Stimulated activated naive CD4-positive, alpha-beta T cell (primary cell): ENCODE measurements around the gene ITPRIP.

Experiments
- DNase-seq, 6 experiments: peaks; one replicate each; lab custom pipeline; 2025; lab: John Stamatoyannopoulos, UW

The ITPRIP gene

DNA sequence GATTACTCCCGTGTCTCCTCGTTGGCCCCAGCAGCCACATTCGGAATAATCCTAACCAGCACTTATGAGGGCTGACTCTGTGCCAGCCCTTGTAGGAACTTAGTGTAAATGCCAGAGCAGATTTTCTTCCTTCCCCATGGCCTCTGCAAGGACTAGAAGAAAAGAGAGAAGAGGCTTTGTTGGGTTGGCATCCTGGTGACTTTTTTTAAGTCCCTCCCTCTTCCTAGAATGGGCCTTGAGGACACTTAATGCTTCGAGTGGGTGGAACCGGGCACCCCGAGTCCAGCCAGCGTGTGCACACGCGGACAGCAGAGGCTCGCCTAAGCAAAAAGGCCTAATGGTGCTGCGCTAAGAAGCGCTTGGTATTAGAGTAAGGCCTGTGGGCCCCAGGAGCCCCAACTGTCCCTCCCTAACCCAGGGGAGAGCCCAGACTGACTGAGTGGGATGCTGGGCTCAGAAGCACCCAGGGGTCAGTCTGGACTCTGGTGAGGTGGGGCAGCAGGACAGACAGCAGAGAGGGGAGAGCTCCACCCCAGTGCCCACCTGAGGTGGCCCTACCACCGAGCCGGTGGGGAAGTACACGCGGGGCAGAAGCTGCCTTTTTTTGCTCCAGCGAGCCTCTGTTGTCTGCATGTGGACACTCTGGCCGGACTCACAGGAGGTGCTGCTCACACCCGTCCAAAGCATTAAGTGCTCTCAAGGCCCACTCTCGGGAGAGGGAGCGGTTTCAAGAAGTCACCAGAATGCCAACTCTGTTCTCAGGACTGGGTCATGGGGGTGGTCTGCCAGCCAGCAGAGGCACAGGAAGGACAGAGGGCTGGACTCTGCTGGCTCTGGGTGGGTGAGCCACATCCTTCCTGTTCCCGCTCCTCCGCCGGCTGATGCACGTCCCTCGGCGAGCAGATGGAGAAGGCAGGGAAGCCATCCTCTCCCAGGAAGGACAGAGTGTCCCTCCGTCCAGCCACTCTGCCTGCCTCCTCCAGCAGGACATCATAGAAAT, 12.5 kb downstream of the ITPRIP start:
- no peak for DNase-seq

DNA sequence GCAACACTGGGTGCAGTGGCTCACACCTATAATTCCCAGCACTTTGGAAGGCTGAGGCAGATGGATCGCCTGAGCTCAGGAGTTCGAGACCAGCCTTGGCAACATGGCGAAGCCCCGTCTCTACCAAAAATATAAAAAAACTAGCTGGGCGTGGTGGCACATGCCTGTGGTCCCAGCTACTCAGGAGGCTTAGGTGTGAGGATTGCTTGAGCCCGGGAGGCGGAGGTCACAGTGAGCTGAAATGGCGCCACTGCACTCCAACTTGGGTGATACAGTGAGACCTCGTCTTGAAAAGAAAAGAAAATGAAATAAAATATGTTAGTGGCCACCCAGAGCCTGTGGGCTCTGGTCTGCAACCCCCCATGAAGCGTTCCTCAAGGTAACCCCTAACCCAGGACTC, 13.3 kb downstream of the ITPRIP start:
- no peak for DNase-seq

DNA sequence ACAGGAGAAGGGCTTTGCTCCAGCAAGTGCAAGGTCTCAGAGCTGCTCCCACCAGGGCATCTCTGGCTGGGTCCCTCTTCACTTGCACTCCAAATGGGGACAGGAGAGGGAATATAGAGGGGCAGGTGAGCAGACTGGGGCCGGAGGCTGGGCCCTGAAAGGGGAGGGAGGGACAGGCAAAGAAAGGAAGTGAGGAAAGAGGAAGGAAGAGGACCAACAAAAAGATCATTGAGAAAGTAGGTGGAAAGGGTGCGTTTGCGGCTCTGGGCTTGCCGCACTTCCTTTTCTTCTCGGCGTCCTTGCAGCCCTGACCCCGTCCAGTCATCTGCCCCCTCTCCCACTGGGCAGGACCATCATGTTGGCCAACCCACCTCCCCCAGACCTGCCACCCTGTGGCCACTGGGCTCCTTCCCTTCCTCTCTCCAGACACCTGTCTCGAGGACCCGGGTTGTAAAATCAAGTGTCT, 14.0 kb downstream of the ITPRIP start:
- peak in 1 of 6 experiments; percentile 8 for DNase-seq

DNA sequence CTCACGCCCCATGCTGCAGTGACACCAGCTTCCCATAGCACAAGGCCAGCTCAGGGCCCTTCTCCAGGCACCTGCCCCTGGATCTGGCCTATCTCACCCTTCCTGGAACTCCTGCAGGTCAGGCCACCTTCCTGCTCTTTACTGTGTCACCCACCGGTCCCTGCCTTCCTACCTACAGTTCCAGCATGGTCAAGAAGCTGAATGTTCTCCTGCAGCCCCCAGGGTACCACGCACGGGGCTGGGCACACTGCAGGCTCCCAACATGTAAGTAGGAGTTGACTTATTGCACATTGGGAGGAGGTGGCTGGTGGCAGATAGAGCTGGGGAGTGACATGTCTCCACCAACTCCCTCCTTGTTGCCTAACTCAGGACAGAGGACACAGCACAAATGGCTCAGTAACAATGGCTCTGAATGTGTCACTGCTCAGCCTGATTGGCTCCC, 14.5 kb downstream of the ITPRIP start:
- no peak for DNase-seq

DNA sequence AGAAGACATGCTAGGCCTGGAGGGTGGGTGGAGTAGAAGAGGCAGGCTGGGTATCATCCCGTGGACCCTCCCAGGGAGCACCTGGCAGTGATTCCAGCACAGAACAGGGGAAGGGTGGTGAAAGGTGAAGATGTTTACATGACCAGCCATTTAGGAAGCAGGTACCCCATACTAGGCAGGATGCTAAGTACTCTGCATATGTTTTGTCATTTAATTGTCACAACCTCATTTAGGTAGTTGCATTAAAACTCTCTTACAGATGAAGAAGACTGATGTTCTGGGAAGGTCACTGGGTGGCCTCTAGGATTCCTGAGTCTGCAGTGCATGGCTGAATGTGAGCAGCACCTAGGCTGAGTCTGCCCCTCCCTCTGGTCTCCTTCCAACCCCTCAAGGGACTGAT, 15.2 kb downstream of the ITPRIP start:
- DNase-seq = no peak

DNA sequence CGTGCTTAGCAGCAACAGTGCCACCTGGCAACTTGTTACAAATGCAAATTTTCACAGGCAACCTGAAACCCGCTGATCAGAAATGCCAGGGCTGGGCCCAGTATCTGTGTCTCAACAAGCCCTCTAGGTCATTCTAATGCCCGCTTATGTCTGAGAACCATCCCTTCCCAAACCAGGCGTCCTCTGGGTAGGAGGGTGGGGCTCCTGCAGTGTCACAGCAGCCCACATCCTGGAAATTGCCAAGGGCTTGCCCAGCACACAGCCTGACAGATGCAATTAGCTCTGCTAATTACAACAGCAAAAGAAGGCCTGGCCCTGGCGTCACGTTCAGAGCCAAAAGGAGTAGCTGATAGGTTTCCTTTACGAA, 15.9 kb downstream of the ITPRIP start:
- peak in 2 of 6 experiments; percentile 14 to 43 for DNase-seq

DNA sequence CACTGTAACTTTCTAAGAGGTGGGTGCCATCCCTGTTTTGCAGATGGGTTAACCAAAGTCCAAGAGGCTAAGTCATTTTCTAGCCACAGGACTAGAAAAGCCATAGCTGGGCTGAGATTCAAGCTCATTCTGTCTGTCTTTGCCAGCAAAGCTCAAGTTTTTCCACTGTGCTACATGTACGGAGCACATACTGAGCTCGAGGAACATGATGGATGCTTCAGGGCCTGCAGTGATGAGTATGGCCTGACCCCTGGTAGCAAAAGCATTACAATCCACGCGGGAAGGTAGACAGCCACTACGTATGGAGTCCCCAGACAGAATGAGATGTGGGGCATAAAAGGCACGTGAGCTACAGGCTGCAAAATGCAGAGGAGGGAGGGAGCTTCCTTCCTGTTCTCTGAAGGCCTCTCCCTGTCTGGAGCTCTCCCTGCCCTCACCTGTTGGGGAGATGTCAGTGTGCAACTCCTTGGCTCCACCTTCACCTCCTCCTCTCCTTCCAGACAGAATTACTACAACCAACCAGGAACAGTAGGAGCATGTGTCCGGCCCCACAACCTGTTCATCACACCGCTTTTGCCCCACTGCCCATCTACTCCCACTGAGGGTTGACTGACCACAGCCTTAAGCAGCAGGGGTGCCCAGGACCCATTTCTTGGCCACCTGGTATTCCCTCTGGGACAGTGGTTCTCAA, 16.4 kb downstream of the ITPRIP start:
- peak in 3 of 6 experiments; percentile 12 to 34 (median 18) for DNase-seq

DNA sequence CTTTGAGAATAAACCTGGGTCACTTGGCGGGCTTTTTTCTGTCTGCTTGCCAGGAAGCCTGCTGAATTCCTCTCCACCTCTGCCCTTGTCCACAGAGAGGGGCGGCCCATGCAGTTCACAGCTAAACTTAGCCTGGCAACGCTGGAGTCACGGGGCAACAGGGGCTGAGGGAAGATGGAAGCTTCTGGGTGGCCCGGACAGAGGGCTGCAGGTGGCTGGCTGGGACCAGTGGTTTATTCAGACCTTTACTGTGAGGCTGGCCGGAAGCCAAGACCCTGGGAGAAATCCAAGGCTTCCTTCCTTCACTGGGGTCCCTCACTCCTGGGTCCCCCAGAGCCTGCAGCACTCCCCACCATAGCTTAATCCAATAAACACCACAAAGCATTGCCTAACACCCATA, 17.0 kb downstream of the ITPRIP start:
- no peak for DNase-seq

DNA sequence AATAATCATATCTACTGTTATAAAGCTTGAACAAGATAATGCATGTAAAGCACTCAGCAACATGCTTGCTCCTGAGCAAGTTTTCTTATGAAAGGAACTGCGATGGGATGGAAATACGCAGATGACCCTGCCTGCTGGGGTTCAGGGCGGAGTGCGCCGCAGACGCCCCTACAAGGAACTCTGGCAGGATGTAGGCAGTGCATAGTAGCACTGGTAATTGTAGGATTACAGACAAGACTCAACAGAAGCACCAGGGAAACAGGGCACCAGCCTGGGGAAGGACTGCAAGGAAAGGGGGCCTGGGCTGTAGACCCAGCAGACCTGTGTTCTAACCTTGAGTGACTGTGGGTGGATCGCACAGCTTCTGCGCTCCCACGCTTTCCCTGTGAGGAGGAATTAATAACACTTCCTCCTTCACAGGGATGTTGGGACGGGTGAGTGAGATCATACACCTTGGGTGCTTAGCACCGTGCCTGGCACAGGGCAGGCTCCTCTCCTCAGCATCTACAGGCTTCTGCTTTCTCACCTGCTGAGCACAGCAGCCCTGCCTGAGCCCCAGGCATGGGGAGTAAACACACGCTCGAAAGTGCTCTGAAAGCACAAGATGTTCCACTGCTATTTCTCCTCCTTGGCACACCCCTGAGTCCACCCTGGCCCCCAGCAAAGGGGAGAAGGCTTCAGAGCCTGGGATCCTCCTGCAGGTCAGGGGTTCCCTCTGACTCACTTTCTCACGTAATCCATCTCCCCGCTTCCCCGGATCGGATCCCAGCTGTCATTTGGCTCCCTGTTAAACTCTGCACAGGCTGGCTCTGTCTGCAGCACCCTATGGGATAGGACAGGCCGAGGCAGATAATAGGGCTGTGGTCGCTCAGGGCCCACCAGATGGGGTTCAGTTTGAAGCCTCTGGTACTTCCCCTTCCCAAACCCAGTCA, 19.2 kb downstream of the ITPRIP start:
- DNase-seq = no peak

DNA sequence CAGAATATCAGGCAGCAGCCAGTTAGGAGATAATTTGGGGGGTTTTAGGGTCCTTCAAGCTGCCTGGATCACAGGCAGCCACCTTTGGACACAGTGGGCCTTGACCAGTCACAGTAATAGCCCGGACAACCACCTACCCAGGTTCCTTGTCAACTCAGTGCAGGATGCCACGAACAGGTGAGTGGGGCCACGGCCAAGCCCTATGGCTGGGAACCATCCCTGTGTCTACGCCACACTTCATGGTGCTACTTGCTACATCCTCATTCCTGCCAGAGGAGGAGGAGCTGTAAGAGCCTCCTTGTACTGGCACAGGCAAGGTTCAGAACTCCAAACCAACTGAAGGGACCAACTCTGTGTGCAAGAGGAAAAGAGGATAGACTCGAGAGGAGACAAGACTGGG, 19.9 kb downstream of the ITPRIP start:
- no peak for DNase-seq

DNA sequence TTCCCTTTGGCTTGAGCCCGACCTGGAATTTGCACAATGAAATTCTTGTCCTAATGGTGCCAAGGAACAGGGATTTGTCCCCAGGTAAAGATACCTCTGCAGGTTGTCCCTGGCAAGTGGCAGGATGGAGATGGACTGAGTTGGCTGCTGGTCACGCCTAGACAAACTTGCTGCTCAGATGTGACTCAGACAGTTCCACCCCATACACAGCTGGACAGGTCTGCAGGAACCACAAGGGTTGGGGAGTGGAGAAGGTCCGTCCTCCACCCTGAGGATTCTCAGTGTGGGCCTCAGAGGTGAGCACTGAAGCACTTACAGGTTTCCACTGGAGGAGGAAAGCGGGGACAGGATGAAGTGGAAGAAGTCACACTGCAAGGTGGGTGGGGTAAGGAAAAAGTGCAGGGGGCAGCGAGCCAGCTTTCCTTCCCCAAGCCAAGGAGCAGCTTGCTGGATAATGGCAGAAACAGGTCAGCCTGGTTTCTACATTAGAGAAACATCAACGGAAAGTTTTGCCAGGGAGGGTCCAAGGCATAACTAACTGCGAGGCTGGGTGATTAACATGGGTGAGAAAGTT, 20.5 kb downstream of the ITPRIP start:
- DNase-seq = no peak

DNA sequence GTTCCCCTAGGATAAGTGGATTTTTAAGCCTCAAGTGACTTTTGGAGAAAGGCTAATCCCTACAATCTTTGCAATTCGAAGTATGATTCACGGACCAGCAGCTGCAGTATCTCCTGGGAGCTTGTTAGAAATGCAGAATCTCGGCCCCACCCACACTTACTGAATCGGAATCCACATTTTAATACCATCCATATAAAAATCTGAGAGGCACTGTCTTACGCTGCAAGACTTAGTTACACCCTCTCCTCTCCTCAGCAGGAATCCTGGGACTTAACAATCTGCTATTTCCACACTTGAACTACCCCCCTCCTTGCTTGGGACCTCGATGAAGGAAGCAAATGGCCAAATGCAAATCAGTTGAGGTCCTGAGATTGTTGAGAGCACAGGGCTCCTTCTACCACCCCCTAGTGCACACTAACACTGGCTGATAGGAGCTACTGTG, 21.0 kb downstream of the ITPRIP start:
- DNase-seq = no peak

DNA sequence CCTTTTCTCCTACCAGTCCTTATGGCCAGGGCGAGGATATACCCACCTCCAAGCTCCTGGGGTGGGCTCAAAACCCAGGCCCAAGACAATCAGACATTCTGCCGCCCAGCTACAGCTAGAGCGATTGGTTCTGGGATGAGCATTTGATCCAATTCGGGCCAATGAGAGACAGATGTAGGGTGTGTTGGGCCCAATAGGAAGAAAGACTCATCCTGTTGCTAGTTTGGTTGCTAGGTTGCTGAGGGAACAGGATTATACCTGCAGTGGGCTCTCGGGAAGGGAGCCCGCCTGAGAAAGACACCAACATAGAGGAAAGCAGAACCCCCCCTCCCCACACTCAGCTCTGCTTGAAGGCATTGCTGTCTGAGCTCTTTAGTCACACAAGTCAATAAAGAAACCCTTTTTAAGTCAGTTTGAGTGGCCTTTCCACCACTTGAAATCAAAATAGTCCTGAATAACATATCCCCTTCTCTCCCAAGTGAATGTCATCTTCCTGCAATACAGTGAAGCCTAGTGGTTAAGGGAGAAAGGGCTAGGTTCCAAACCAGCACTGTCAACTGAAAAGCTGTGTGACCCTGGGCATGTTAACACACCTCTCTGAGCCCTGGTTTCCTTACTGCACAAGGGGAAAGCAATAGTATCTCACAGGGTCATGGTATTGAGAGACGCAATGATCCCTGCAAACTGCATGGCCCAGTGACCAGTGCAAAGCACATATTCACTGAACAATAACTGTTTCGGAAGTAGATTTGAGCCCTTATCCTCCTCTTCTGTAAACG, 21.8 kb downstream of the ITPRIP start:
- DNase-seq = no peak

DNA sequence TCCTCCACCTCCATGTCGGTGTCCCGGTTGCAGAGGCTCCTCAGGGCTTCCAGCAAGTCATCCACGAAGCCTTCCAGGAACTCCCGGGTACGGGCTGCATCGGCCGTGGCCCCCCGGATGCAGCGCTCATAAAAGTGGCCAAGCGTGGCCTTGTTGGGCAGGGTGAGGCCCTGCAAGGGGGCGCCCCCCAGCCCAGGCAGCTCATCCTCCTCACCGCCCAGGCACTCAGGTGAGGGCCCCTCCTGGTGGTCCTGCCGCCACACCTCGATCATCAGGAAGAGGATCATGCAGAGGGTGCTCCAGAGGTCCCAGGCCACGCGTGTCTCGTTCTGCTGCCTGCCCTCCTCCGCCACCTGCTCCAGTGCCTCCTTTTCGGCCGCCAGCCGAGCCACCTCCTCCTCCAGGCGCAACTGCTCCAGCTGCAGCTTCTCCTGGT, 22.8 kb downstream of the ITPRIP start:
- no peak for DNase-seq

DNA sequence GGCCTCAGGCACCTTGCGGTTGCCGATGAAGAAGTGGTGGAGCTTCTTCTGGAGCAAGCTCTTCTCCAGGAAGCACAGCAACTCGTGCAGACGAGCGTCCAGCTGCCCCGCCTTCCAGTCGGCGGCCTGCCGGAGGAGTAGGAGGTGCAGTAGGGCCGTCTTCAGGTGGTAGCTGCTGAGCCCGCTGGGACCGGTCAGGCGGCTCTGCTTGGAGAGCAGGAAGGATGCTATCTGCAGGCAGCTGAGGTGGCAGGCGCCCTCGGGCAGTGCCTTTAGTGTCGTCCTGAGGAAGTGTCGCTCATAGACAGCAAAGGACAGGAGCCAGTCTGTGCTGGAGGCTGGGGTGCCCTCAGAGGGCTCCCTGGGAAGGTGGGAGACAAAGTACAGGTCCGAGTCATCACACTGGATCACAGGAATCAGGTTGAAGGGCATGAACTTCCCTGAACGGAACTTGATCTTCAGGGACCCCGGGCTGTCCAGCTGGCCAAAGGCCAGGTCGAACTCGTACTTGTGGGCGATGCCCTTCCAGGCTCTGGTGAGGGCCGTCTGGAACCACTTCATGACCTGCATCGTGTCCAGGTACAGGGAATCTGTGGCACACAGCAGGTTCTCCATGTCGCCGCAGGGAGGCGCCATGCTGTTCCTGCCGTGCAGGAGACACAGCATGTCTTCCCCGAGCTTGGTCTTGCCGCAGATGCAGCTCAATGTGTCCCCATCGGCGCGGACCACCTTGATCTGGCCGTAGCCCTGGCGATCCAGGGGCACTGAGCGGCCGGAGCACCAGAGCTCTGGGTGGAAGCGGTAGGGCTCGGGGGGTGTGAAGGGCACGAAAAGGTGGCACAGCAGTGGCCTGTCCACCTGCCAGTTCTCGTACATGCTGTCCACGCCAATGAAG, 23.4 kb downstream of the ITPRIP start:
- DNase-seq = no peak

DNA sequence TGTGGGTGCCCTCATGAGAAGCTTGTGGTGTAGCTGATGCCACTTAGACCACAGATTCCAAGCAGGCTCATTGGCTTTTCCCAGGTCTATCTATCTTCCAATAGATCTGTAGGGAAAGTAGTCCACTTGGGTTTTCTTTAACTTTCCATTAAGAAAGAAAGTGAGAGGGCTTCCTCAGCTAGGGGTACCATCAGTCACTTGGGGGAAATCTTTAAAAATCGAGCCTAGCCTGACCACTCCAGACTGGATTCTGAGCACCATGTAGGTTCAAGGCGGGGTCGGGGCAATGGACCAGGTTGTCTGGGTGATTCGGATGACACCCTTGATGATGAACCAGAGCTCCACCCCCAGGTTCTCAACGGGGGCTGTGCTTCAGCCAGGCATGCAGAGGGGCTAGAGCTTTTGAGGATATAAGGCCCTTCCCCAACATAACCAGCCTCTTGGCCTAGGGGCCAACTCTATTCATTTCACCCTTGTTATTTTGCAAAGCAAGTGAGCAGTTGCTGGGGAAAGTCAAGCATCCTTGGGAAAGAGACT, 27.0 kb downstream of the ITPRIP start:
- DNase-seq = no peak

DNA sequence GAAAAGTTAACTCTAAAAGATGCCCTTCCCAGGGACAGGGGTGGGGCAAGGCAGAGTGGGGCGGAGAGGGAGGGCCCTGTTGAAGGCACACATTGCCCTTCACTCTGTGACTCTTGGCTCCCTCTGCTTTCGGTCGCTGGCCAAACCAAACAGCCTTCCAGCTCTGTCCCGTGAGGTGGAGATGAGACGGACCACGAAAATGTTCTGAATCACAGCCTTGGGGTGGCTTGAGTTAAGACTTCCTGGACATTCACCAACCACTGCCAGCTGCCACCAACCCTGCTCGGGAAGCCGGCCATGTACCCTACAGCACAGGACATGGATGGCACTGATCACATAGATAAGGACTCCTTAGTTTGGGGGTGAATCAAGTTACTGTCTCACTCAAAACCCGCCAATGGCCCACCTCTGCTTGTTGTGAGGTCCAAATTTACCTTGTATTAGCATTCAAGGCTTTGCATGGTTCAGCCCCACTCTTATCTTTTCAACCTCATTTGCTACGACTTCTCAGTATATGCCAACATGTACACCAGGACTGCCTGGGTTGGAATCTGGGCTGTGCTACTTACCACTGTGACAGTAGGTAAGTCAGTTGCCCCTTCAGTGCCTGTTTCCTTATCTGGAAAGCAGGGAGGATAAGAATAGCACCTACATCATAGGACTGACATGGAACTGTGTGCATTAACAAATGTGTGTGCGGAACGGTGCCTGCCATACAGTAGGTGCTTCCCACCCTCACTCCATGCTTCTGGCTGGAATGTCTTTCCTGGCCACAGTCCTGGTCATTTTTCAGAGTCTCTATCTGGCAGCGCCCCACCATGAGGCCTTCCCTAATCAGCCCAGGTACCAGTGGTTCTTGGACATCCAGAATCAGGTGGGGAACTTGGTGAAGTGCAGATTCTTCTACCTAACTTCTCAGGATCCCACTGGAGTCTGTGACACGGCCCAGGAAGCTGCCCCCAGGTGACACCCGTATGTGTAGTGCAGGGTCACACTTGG, 28.0 kb downstream of the ITPRIP start:
- no peak for DNase-seq

DNA sequence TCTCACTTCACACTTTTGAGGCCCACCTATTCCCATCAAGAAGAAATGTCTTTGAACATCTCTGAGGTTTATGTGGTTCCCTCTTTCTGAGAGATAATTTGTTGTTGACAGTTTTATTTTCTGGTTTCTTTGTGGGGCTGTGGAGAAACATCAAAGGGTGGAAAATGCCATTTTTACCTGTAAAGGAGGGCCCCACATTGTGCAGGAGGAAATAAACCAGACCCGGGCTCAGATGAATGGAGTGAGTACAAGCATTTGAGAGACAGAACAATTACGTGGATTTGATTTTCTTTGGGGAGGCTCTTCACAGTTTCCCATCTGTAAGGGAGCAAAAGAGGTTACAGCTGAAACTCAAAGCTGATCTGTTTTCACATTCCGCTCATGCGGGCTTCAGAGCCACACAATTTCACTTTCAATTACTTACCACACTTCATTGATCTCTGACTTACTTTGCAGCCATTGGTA, 29.8 kb downstream of the ITPRIP start:
- DNase-seq = peak in 3 of 6 experiments; percentile 69 to 73 (median 72)
